HG02981 (cell line): ENCODE data around the gene FTO.

ENCODE experiments used
- ATAC-seq: cut with Tn5 transposase; IDR thresholded peaks from one replicate; pipeline ENCODE4 v1.9.1; 2021; ENCODE audit warnings: mild to moderate bottlenecking, moderate library complexity; ENCODE audit not compliant: unreplicated experiment

The FTO gene

DNA sequence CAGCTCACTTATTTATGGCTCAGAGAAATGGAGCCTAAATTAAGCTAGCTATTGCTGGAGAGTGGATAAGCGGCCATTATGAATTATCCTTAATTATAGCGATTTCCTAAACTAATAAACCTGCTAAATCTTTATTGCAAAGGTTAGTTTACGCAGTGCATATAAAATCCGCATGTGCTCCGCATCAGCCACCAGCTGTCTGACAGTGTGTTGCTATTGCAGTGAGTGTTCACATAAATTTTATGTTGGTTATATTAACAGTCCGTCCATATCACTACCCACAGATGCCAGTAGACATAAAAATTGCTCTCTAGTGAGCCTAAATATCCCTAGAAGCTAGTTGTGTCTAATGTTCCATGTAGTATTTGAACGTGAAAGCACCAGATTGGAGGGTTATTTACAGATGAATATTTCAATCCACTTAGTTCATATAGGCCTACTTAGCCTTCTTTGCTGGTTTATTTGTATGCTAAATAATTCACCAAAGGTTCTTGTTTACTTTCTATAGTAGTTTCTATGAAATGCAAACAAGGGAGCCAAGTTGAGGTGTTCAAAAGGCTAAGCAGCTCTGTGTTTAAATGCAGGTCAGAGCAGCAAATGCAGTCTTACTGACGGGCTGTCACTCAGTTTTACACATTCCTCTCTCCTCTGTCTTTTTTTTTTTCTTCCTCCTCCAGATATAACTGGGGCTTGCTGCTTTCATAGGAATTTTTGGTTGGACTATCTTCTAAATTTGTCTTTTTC is 363.5 kb downstream of the FTO start:
- no peak for ATAC-seq

DNA sequence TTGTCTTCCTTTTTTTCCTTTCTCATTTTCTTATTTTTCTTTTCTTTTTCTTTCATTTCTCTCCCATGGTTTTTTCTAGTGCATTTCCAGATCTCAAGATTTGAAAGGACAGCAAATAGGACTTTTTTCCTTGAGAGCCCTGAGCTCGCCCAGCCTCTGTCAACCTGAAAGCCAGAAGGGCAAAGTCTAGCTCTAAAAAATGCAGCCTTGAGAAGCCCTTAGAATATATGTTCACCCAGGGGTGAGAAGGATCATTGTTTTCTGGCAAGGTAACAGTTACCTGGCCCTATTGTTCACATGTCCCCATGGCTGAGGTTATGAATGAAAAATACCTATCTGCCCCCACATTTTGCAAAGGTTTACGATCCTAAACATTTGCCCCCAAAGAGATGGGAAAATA is 364.3 kb downstream of the FTO start:
- ATAC-seq = no peak

DNA sequence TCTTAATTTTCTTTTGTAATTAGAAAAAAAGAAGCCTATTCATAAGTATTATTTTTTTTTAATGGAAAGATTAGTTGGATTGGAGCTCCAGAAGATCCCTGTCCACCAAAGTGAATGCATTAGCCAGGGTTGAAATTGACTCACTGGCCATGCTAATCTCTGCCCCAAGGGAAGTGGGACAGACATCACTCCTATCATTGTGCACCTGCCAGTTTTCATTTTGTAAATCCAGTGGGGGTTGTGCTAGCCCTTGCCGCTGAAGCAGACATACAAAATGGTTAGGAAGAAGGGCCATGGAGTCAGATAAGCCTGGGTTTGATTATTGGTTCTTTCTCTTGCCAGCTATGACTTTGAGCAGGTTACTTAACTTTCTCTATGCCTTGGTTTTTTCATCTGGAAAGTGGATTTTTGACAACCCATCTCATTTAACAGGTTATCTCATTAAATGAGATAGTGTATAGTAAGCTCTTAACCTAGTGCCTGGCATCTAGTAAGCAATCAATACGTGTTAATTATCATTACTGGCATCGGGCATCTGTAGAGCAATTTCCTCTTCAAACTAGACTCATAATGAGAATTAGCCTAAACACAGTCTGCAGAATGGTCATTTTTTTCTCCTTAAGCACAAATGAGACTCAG is 365.8 kb downstream of the FTO start:
- no peak for ATAC-seq

DNA sequence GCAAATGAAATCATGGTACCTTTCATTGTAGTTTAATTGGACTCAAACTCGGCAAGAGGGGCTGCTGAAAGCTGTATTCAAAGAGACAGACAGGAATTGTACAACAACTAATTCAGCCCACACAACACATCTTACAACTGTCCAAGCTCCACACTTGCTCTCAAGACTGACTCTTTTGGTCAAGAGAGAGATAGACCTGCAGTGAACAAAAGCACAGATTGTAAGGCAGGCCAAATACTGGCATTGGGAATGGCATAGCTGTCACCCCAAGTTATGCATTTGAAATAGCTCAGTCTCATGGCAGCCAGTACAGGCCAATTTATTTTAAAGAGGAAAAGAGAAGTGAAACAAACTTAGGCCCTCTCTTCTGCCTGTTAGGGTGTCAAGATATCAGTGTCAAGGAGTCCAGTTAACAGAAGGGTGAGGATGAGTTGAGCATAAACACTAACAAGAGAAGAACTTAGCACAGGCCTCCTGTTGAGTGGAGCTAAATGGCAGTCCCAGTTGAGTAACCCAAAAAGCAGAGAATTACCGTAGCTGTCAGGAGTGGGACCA is 366.9 kb downstream of the FTO start:
- ATAC-seq = peak; percentile 60

DNA sequence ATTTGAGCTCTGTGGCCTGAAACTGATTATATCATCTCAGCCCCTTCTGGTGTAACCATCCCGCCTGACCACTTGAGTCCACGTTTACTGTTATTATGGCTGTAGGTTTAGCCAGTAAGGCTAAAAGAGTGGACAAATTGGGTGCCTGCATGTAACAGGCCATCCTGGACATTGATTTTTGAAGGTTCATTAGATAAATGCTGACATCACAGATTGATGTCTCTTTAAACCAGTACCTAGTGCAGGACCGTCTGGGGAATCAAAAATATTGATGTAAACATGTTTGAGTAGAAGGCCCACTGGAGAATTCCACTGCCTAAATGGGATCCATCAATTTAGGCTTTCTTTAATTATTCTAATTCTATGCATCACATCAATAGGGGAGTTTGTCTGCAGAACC is 367.6 kb downstream of the FTO start:
- no peak for ATAC-seq

DNA sequence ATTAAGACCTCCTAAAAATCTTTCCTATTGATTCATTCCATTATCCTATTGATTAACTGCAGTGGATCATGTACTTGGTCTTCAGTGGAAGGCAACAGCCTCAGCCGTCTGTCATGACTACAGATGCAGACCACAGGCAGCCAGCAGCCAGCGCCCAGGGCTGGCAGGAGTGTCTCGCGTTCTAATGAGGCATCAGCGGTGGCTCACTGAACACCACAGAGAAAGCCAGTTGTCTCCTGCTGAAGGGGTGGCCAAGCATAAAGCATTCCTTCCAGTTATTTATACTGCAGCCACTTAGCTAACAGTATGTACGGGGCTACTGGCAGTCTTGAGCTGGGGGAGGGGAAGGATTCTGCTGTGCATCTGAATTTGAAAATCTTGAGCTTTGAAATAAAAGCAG is 368.3 kb downstream of the FTO start:
- no peak for ATAC-seq

DNA sequence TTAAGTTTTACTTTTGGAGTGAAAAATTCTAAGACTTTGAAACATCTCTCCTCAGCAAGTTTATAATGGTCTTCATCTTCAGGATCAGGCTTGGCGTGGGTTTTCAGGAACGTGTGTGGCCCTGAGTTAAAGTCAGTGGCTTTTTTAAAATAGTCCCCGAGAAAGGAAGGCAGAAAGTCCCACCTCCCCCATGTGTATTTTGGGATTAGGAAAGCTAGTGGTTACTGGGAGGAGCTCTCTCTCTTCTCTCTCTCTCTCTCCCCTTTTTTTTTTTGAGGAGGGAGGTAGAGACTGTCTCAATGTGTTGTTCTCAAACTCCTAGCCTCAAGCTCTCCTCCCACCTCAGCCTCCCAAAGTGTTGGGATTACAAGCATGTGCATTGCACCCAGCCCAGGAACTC is 369.4 kb downstream of the FTO start:
- no peak for ATAC-seq

DNA sequence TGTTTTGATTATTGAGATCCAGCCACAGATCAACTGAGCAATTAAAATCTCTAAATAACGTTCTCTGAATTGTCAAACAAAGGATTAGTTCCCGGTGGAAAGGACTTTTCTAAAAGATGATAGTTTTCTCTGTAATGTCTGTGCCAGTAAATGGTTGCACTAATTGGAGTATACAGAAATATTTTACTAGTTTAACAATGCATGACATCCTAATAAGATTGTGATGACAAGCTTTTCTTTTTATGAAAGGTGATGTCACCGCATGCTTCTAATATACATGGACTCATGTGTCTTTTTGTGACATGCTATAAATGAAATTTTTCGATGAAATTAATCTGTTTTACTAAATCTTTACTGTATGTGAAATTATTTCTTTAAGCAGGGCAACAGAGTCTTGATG is 371.5 kb downstream of the FTO start:
- ATAC-seq = no peak

DNA sequence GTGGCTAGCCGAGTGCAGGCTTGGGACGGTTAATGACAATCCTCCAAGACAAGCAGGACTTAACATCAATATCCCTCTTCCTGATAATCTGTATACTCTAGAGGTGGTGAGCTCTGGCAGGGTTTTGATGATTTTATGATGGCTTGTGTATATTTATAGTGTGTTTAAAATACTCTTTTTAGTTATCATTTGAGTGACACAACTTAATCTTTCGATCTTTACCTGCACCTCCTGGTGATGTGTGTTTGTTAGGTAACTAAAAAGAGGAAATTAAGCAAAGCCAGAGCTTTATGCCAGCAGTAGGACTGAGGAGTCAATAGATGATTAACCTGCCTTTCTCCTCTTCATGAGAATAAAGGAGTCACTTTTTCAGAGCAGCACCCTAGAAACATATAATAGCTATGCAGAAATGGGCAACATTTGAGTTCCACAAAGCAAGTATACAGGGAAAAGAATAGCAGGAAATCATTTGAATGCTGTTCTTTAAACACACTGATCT is 372.1 kb downstream of the FTO start:
- no peak for ATAC-seq

DNA sequence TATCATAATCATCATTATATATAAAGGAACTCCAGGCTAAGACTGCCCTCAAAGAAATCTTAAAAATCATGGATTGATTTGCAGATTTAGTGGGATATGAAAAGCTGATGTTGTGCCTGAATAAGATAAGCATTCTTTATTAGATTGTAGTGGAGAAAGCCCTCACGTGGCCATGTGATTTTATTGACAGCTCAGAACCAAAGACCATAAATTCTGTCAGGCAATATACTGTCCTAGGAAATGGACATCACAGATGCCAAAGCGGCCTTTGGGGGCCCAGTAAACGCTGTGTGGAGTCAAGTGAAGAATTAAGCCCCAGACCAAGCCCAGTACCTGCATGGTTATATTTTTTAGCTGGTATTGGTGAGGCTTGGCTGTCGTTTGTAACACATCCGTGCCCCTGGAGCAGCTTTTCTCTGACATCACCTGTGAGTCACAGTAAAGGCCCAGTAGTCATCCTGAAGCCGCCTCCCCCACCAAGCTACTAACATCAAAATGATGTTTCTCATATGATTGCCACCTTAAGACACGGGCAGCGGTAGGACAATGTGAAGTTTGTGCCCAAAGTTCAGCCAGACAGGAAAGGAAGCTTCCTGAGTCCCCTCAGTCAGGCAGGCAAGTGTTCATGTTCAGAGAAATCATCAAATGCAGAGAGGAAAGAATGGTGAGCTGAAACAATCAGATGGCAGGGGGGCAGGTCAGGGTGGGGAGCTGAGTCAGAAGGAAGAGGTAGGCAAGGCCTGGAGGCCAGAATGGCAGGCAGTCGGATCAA is 373.3 kb downstream of the FTO start:
- no peak for ATAC-seq

DNA sequence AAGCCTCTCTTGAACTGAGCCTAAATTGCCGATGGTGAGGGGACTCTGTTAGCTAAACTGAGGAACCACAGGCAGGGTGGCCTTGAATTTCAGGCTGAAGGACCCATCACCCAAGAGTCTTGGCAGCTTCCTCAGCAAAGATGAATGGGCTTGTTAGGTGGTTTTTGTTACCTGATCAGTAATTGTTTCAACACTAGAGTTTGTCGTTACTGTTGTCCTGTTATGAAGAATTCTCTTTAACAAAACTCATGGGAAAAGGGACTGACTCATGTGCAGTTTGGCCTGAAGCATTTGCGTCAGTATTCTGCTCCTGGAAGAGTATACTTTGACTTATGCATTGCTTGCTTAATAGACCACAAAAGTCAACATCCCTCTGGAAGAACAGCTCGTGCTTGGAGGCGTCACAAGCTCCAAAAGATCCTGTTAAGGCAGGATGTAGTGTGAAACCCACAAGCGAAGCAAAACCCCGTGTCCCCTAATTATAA is 376.6 kb downstream of the FTO start:
- ATAC-seq = no peak

DNA sequence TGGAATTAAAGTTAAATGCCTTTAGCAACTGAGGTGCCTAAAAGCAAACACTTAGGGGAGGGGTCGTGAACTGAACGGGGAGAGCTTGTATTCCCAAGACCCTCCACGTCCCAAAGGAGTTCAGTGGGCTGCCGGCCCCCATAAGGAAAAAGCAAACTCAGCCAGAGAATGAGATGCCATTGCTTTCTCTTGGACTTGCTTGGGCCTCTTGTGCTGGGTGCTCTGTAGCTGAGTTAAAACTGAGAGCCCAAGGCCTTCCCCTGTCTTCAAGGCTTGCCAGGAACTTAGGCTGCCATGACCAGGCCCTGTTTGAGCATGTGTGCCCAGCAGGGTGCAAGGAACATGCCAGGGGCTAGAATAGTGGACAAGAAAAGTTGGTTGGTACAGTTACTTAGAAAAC is 382.8 kb downstream of the FTO start:
- ATAC-seq = no peak

DNA sequence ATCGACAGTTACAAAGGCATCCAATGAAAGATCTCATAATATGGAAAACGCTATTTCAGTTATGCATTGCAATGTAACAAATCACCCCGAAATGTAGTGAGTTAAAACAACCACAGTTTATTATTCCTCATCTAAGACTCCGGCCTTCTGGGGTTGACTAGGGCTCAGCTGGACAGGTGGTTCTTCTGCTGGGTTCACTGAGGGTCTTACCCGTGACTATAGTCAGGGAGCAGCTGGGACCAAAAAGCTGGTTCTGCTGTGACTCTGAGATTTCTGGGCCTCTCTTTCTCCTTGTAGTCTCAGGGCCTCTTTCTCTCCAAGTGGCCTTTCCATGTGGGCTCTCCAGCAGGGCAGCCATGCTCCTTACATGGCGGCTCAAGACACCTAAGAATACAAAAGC is 386.6 kb downstream of the FTO start:
- no peak for ATAC-seq

DNA sequence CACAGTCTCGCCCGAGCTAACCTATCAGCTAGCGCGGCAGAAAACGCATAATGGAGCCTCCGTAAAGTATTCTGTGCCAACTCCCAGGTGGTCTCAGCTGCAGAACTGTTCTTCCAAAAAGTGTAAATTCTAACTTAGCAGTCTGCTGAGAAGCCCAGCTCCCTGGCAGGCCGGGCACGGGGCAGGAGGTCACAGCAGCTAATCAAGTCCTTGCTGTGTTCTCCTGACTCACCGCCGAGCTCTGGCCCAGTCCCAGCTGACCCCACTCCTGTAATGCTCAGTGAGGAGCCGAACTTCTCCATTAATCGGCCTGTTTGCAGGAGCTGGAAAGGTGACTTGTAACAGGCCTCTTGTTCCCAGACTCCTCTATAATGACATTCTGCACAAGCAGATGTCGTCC is 389.3 kb downstream of the FTO start:
- no peak for ATAC-seq

DNA sequence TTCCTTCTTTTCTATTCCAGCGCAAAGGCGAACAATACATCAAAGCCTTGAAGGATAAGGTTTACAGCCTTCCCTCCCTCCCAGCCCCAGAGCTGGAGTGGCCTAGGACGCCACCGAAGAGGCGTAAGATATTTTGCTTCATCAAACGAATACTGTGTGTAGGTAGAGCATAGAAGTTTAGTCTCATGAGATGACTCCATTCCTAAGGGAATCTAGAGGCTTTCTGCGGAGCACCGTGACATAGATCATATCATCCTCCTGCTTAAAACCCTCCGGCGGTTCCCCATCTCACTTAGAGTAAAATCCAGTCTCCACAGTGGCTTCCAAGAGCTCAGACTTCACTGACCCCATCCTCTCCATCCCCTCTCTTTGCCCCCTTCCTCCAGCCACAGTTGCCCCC is 390.7 kb downstream of the FTO start:
- ATAC-seq = no peak

DNA sequence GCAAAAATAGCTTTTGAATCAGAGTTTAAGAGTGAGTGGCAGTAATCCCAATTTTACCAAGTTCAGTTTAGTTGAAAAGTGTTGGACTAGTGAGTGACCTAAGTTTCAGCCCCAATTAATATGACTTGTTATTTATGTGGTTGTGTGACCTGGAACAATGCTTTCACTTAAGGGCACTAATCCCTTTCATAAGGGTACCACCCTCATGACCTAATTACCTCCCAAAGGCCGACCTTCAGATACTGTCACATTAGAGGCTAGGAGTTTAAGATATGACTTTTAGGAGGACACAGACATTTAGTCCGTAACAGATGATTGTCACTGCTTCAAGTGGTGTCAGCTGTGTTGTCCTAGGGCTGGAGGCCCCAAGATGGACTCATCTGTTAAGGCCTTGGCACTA is 392.7 kb downstream of the FTO start:
- no peak for ATAC-seq

DNA sequence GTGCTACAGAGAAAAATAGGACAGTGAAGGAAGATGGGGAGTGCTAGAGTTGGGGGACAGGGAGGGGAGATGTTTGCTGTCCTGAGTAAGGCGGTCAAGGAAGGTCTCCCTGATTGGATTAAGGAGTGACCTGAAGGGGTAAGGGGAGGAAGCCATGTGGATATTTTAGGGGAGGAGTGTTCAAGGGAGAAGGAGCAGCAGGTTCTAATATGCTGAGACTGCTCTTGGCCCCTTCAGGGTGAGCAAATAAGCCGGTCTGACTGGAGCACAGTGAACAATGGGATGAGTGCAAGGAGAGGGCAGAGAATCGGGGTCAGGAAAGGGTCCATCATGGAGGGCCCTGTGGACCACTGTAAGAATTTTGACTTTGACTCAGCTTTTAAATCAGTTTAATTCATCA is 393.8 kb downstream of the FTO start:
- ATAC-seq = no peak

DNA sequence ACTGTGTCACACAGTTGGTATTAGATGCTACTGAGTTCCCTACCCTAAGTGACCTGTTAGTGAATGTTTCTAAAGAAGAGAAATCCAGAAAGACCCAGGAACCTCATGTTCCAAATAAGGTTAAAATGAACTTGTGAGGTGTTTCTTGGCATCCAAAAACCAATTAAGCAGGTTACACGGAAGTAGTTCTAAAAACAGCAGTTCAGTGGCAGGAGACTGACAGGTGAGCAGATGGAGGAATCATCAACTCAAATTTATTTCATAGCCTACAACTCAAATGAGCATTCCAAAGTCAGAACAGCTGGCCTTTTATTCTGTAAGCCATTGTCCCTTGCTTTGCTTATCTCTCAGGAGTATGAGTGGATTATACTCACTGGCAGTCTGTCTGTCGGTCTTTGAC is 394.3 kb downstream of the FTO start:
- ATAC-seq = no peak

DNA sequence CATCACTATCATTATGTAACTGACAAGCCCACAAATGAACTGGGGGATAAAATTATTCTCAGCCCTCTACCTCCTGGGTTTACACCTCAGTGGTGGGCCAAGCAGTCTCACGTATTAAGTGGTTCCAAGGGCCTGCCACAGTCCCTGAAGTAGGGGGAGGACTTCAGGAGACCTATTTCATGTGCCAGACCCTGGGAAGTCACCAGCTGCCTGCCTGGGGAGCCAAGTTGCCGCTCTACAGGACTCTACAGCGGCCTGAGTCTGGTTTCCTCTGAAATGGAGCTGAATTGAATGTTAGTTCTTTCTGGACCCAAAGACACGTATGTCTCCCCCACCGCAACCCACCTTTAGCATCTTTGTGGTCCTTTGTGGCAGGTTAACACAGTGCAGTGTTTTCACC is 395.7 kb downstream of the FTO start:
- ATAC-seq = no peak

DNA sequence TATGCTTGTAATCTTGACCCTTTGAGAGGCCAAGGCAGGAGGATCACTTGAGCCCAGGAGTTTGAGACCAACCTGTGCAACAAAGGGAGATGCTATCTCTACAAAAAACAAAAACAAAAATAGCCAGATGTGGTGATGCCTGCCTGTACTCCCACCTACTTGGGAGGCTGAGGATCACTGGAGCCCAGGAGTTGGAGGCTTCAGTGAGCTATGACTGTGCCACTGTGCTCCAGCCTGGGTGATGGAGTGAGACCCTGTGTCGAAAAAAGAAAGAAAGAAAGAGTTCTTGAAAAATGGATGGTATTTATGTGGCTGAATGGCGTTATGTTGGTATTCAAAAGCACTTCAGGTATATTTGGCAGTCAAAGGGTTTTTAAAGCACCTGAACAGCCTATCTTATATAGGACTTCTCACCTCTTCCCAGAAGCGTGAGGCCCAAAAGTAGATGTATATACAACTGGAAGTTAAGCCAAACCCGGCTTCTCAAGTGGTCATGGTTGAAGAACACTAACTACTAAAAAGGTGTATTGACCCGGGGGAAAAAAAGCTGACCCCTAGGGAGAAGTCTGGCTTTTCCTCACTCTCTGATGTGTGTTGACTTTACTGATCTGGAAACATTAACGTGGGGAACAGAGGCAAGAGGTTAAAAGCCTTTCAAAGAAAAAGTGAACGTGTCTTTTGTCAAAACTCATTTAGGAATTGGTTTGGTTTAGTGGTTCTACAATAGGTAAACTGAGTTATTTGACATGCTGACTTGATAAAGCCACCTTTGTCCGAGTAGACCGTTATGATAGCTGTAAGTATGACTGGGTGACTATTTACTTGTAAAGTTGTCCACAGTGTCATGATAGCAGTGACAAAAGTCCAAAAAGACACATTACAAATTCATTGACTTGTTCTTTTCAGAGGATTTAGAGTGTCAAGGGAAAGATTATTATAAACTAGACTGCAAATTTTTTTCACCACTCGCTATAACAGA is 399.2 kb downstream of the FTO start:
- ATAC-seq = no peak
